Left lung (tissue), 10 donors: ENCODE results near the gene MST1R. TPM values are rescaled to one million over a fixed set of nuclear protein-coding genes. Genes with fewer than 3 reads are reported as not detected.
"Not testable (repeated sequence)": the region's sequence is repeated elsewhere in the genome, so short reads cannot be mapped to it uniquely, and the experiment has no call there.

ENCODE experiments used
- ATAC-seq: fragments of 200-7000 bp; cut with Tn5 transposase; one replicate; pipeline ENCODE4 v1.9.1; 2020; ENCODE audit warnings: moderate library complexity
- DNase-seq, 4 donors: peaks; one replicate each; pipeline ENCODE4 v3.0.0-alpha.2; 2013 to 2020
- H3K27ac ChIP-seq, 2 donors: fragments of 200-600 bp; sonication (generic) in 1 of 2; one replicate each; pipeline versions ENCODE4 v1.5.0 to v1.8.0; 2020 to 2021
- H3K27me3 ChIP-seq, 2 donors: fragments of 200-600 bp; sonication (generic) in 1 of 2; one replicate each; pipeline versions ENCODE4 v1.5.0 to v1.8.0; 2020 to 2021
- H3K36me3 ChIP-seq, 2 donors: fragments of 200-600 bp; sonication (generic) in 1 of 2; one replicate each; pipeline versions ENCODE4 v1.5.0 to v1.8.0; 2020 to 2021
- H3K4me1 ChIP-seq, 2 donors: fragments of 200-600 bp; one replicate each; pipeline ENCODE4 v1.8.0; 2021
- H3K4me3 ChIP-seq, 2 donors: fragments of 200-600 bp; sonication (generic) in 1 of 2; one replicate each; pipeline versions ENCODE4 v1.5.0 to v1.8.0; 2020 to 2021; ENCODE audit warnings: mild to moderate bottlenecking in 1 of 2
- H3K9me3 ChIP-seq, 2 donors: fragments of 200-600 bp; sonication (generic) in 1 of 2; one replicate each; pipeline versions ENCODE4 v1.5.0 to v1.8.0; 2020 to 2021
- CTCF ChIP-seq, 2 donors: fragments of 200-600 bp; sonication (generic) in 1 of 2; IDR thresholded peaks; one replicate each; pipeline versions ENCODE4 v1.5.0 to v1.8.0; 2021; ENCODE audit warnings: antibody characterized with exemption in 2 of 2
- intact Hi-C, 2 donors: fragments of 100-400 bp; cut with DNase I; formaldehyde crosslinking; loops; one replicate each; pipeline versions ENCODE4 v1.11.2 to v1.14.2; 2022
- polyA plus RNA-seq, 6 donors: library from polyadenylated mRNA; unstranded; fragments of 120-200 nt; gene quantifications; one replicate each; pipeline ENCODE4 v1.2.1, GENCODE V29; 2013; ENCODE audit not compliant: insufficient read length in 6 of 6
- total RNA-seq, 2 donors: library from RNA; stranded (reverse); fragmentation: NEBNext Ultra II Directional; extraction: Animal tissue kit (Norgen Biotek cat#: 25700); gene quantifications; one replicate each; pipeline ENCODE4 v1.2.1, GENCODE V29; 2021
- donor health status: DM: no; HTN: yes; CAD: no.
- donor health status: DM: no; HTN: no; CAD: no.

Gene MST1R
- total and polyA plus RNA-seq, 8 donors = 6.0 to 54.7 (median 9.1) TPM

- intact Hi-C loops = no loop called here
- no peak overlapping the region for H3K27ac ChIP-seq
- H3K9me3 ChIP-seq = no peaks in the 10 kb centered on the region
- H3K4me3 ChIP-seq = no peak overlapping the region
- ATAC-seq = no peak
- H3K36me3 ChIP-seq = no peaks in the 10 kb centered on the region
- peaks cover 8 to 14% of the 10 kb centered on the region in 2 donors for H3K4me1 ChIP-seq
- no peaks in the 10 kb centered on the region for H3K27me3 ChIP-seq
- no peak for DNase-seq
- no peak for TF ChIP-seq CTCF (IDR thresholded peaks at IDR 0.05)
Measured at GRCh38 chr3:49924683-49925082, 21.0 kb upstream of the MST1R start.

GRCh38 chr3:49917806-49918590 is 14.3 kb upstream of the MST1R start:
- DNase-seq, ATAC-seq, H3K9me3 ChIP-seq, H3K4me1 ChIP-seq, H3K4me3 ChIP-seq, H3K36me3 ChIP-seq, H3K27me3 ChIP-seq, intact Hi-C loops: not testable (repeated sequence)
- H3K27ac ChIP-seq = peak overlapping the region in 1 of 2 donors; percentile 71

GRCh38 chr3:49916686-49917085 is 13.0 kb upstream of the MST1R start:
- DNase-seq (no peak), ATAC-seq (no peak)
- Histone ChIP-seq H3K9me3 (no peaks in the 10 kb centered on the region), H3K4me3 (no peak overlapping the region), H3K36me3 (peaks cover 0 to 14% of the 10 kb centered on the region in 2 donors), H3K27ac (no peak overlapping the region), H3K27me3 (no peaks in the 10 kb centered on the region), H3K4me1 (peaks cover 0 to 7% of the 10 kb centered on the region in 2 donors)
- intact Hi-C loops = no loop called here
- no peak for TF ChIP-seq CTCF (IDR thresholded peaks at IDR 0.05)

GRCh38 chr3:49914906-49915305 is 11.2 kb upstream of the MST1R start:
- intact Hi-C loops = no loop called here
- no peak for TF ChIP-seq CTCF (IDR thresholded peaks at IDR 0.05)
- no peak for DNase-seq
- Histone ChIP-seq H3K4me1 (peaks cover 0 to 7% of the 10 kb centered on the region in 2 donors), H3K36me3 (peaks cover 0 to 32% of the 10 kb centered on the region in 2 donors), H3K4me3 (no peak overlapping the region), H3K27ac (no peak overlapping the region), H3K9me3 (no peaks in the 10 kb centered on the region), H3K27me3 (no peaks in the 10 kb centered on the region)
- peak; percentile 69 for ATAC-seq

- ATAC-seq = no peak
- DNase-seq = no peak
- intact Hi-C loops = no loop called here
Measured at GRCh38 chr3:49912881-49913281, 9.2 kb upstream of the MST1R start.

More at GRCh38 chr3:49912881-49913281, 9.2 kb upstream of the MST1R start:
- no peak overlapping the region for H3K4me3 ChIP-seq
- no peaks in the 10 kb centered on the region for H3K27me3 ChIP-seq
- no peak overlapping the region for H3K27ac ChIP-seq
- TF ChIP-seq CTCF (IDR thresholded peaks at IDR 0.05) = no peak
- H3K36me3 ChIP-seq = peaks cover 0 to 48% of the 10 kb centered on the region in 2 donors
- no peaks in the 10 kb centered on the region for H3K9me3 ChIP-seq
- H3K4me1 ChIP-seq = peaks cover 0 to 2% of the 10 kb centered on the region in 2 donors
